HG02588 (cell line): ENCODE measurements around the gene HCAR3.
"Not testable (repeated sequence)": the region's sequence is repeated elsewhere in the genome, so short reads cannot be mapped to it uniquely, and the experiment has no call there.

Source experiments
- ATAC-seq: cut with Tn5 transposase; IDR thresholded peaks from one replicate; pipeline ENCODE4 v1.9.1; 2021; ENCODE audit warnings: mild to moderate bottlenecking, moderate library complexity; ENCODE audit not compliant: unreplicated experiment

HCAR3 gene

DNA sequence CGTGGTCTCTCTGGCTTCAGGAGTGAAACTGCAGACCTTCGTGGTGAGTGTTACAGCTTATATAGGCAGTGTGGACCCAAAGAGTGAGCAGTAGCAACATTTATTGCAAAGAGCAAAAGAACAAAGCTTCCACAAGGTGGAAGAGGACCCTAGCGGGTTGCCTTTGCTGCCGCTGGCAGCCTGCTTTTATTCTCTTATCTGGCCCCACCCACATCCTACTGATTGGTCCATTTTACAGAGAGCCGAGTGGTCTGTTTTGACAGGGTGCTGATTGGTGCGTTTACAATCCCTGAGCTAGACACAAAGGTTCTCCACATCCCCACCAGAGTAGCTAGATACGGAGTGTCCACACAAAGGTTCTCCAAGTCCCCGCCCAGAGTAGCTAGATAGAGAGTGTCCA, 40.6 kb downstream of the HCAR3 start:
- ATAC-seq: not testable (repeated sequence)

DNA sequence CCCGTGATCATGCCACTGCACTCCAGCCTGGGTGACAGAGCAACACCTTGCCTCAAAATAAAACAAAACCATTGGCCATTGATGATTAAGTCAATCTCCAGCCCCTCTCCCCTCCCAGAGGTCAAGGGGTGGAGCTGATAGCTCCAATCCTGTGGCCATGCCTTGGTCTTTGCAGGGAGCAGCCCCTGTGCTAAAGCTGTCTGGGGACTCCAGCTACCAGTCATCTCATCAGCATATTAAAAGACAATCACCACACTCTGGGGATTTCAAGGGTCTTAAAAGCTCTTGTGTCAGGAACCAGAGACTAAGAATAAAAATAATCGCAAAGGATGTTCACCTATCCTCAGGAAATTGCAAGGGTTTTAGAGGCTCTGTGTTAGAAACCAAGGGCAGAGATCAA, 44.1 kb downstream of the HCAR3 start:
- ATAC-seq: no peak

DNA sequence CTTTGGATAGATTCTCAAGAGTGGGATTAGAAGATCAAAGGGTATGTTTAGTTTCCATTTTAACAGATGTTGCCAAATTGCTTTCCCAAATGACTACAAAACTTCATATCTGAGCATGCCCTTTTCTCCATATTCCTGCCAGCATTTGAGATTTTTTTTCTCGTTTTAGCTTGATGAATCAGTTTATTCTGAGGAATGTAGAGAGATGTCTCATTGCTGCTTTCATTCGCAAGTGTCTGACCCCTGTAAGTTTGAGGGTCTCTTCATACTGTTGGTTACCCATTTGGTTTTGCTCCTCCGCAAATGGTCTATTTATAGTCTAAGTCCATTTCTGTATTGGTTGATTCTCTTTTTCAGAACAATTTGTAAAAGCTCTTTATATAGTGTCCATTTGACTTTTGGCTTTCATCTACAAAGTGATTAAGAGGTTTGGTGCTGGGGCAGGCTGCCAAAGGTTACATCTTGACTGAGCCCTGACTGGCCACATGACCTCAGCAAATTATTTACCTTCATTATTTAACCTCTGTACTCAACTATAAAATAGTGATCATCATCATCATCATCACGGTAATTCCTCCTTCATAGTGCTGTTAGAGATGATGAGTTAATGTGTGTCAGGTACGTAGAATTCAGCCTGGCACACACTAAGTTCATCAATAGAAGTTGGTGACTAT, 47.1 kb downstream of the HCAR3 start:
- ATAC-seq: no peak

DNA sequence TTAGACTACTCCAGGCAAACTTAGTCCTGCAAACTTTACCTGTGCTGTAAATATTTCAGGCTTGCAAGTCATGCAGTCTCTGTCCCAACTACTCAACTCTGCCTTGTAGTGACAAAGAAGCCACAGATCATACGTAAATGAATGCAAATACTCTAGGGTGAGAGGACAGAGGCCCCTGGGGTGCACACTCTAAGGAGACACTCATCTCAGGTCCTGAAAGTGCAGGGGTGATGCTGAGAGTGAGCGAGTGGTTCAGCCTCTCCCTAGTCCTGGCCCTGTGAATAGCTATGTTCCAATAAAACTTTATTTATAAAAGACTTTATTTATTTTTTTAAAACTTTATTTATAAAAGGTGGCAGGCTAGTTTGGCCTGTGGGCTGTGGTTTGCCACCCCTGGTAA, 48.3 kb downstream of the HCAR3 start:
- no peak for ATAC-seq

DNA sequence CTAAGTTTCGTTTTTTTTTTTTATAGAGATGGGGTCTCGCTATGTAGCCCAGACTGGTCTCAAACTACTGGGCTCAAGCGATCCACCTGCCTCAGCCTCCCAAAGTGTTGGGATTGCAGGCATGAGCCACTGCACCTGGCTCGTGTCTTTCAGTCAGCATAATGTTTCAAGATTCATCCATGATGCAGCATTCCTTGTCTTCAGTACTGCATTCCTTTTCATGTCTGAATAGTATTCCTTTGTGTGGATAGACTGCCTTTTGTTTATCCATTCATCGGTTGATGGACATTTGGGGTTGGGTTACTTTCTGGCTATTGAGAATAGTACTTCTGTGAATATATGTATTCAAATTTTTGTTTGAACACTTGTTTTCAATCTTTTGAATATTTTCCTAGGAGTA, 50.9 kb downstream of the HCAR3 start:
- no peak for ATAC-seq

DNA sequence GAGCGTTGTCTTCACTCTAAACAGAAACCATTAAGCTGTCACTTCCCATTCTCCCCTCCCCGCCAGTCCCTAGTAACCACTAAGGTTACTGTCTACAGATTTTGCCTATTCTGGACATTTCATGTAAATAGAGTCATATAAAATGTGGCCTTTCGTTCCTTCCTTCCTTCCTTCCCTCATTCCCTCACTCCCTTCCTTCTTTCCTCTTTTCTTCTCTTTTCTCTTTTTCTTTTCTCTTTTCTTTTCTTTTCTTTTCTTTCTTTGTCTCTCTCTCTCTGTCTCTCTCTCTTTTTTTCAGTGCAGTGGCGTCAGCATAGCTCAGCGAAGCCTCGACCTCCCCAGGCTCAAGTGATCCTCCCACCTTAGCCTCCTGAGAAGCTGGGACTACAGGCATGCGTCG, 51.3 kb downstream of the HCAR3 start:
- no peak for ATAC-seq
